SK-N-SH (cell line): ENCODE data around the gene NOTUM. TPM values are rescaled to one million over a fixed set of nuclear protein-coding genes. Genes with fewer than 3 reads are reported as not detected.

Source experiments
- CTCF ChIA-PET: fragments of 300-600, 350-600 bp; formaldehyde crosslinking; extraction: SDS; loops from one replicate; lab custom pipeline; 2021; lab: Yijun Ruan, JAX
- POLR2A ChIA-PET: fragments of 350-600 bp; sonication (Branson Sonifier 250); formaldehyde crosslinking; extraction: SDS; loops from one replicate; lab custom pipeline; 2020; ENCODE audit warnings: antibody characterized with exemption, inconsistent platforms; lab: Yijun Ruan, JAX
- DNase-seq: peaks from one replicate; pipeline ENCODE4 v3.0.0; 2012
- H2AFZ ChIP-seq: fragments of 200-600 bp; sonication (generic); 2 replicates; pipeline ENCODE4 v1.8.1; 2016; ENCODE audit warnings: antibody characterized with exemption, mild to moderate bottlenecking, low read depth
- H3F3A ChIP-seq: fragments of 200-600 bp; sonication (generic); replicated peaks from 2 replicates; pipeline ENCODE3; 2016; ENCODE audit warnings: antibody characterized with exemption, mild to moderate bottlenecking; ENCODE audit not compliant: insufficient read depth
- H3K27ac ChIP-seq, 2 experiments: fragments of 200-500 bp in 1 of 2; fragments of 200-600 bp in 1 of 2; sonication (Bioruptor generic) in 1 of 2; sonication (generic), shearing (Covaris generic) in 1 of 2; 2 replicates each; pipeline versions ENCODE4 v1.5.1 to v1.6.1; 2014 to 2016; ENCODE audit warnings: low read depth in 2 of 2, inconsistent platforms in 1 of 2, low read length in 1 of 2, mild to moderate bottlenecking in 1 of 2, mixed read lengths in 1 of 2
- H3K27me3 ChIP-seq: fragments of 200-600 bp; sonication (generic), shearing (Covaris generic); 2 replicates; pipeline ENCODE4 v1.6.1; 2016; ENCODE audit warnings: mixed run types; ENCODE audit not compliant: insufficient read depth
- H3K36me3 ChIP-seq, 2 experiments: fragments of 200-500 bp in 1 of 2; fragments of 200-600 bp in 1 of 2; sonication (Bioruptor generic) in 1 of 2; sonication (generic) in 1 of 2; replicated peaks in 1 of 2; 2 replicates each; pipeline versions ENCODE3 to v1.5.1; 2014 to 2016; ENCODE audit warnings: low read length in 1 of 2, mild to moderate bottlenecking in 1 of 2; ENCODE audit not compliant: insufficient read depth in 2 of 2, control insufficient read depth in 1 of 2
- H3K4me1 ChIP-seq, 2 experiments: fragments of 200-500 bp in 1 of 2; fragments of 200-600 bp in 1 of 2; sonication (Bioruptor generic) in 1 of 2; sonication (generic), shearing (Covaris generic) in 1 of 2; 2 replicates each; pipeline versions ENCODE4 v1.5.1 to v1.6.1; 2014 to 2016; ENCODE audit warnings: low read depth in 1 of 2, low read length in 1 of 2, mixed run types in 1 of 2; ENCODE audit not compliant: insufficient read depth in 2 of 2, control insufficient read depth in 1 of 2
- H3K4me2 ChIP-seq: fragments of 200-600 bp; sonication (generic), shearing (Covaris generic); 2 replicates; pipeline ENCODE4 v1.6.1; 2017; ENCODE audit warnings: mixed run types
- H3K4me3 ChIP-seq, 2 experiments: fragments of 200-500 bp in 1 of 2; fragments of 200-600 bp in 1 of 2; sonication (Bioruptor generic) in 1 of 2; sonication (generic), shearing (Covaris generic) in 1 of 2; 2 replicates each; pipeline versions ENCODE4 v1.5.1 to v1.8.1; 2014 to 2016; ENCODE audit warnings: low read depth in 2 of 2, inconsistent platforms in 1 of 2, low read length in 1 of 2, mild to moderate bottlenecking in 1 of 2, mixed read lengths in 1 of 2, moderate library complexity in 1 of 2
- H3K79me2 ChIP-seq: fragments of 200-600 bp; sonication (generic); 2 replicates; pipeline ENCODE4 v1.8.1; 2017; ENCODE audit warnings: mild to moderate bottlenecking; ENCODE audit not compliant: insufficient read depth
- H3K9ac ChIP-seq: fragments of 200-600 bp; sonication (generic); 2 replicates; pipeline ENCODE4 v1.6.1; 2017; ENCODE audit warnings: mixed run types
- H3K9me2 ChIP-seq: fragments of 200-600 bp; sonication (generic); 2 replicates; pipeline ENCODE4 v1.6.1; 2017; ENCODE audit warnings: mixed run types
- H3K9me3 ChIP-seq: fragments of 200-600 bp; sonication (generic); 2 replicates; pipeline ENCODE4 v1.6.1; 2017; ENCODE audit warnings: mixed run types, mild to moderate bottlenecking, moderate library complexity
- H4K20me1 ChIP-seq: fragments of 200-600 bp; sonication (generic); 2 replicates; pipeline ENCODE4 v1.6.1; 2017; ENCODE audit warnings: mild to moderate bottlenecking, mixed run types; ENCODE audit not compliant: insufficient read depth
- CTCF ChIP-seq: fragments of 200-600 bp; sonication (generic); IDR thresholded peaks from 2 replicates; pipeline ENCODE4 v1.6.1; 2017; ENCODE audit warnings: antibody characterized with exemption, mild to moderate bottlenecking, moderate library complexity
- GABPA ChIP-seq: IDR thresholded peaks from 2 replicates; pipeline ENCODE4 v1.4.0; 2012; ENCODE audit warnings: low read depth, mild to moderate bottlenecking
- IRF3 ChIP-seq: fragments of 150-350 bp; IDR thresholded peaks from 2 replicates; pipeline ENCODE4 v1.6.1; 2016; ENCODE audit warnings: mild to moderate bottlenecking, low read depth, low read length
- JUND ChIP-seq: IDR thresholded peaks from 2 replicates; pipeline ENCODE4 v1.4.0; 2012
- REST ChIP-seq: IDR thresholded peaks from 2 replicates; pipeline ENCODE4 v1.6.1; 2012; ENCODE audit warnings: mild to moderate bottlenecking, low read depth, low read length, moderate library complexity
- RXRA ChIP-seq: IDR thresholded peaks from 2 replicates; pipeline ENCODE4 v1.4.0; 2012; ENCODE audit warnings: low read depth, mild to moderate bottlenecking, borderline replicate concordance
- TAF1 ChIP-seq: IDR thresholded peaks from 2 replicates; pipeline ENCODE4 v1.6.1; 2012; ENCODE audit warnings: low read depth, mild to moderate bottlenecking, low read length, moderate library complexity, borderline replicate concordance
- WGBS: methylation state at CpG from one replicate; pipeline ENCODE4 v1.1.6; 2017; ENCODE audit warnings: low lambda C conversion rate; 5-methylcytosine and 5-hydroxymethylcytosine counted together
- polyA plus RNA-seq, 3 experiments: library from polyadenylated mRNA; depleted of rRNA; stranded (reverse); fragments of >200 nt; gene quantifications; 2 replicates each; pipeline ENCODE4 v1.2.3, GENCODE V29; 2012

Gene NOTUM
- polyA plus RNA-seq, 1 of the 3 experiments (the other 2 are of a cell fraction): 0.33 TPM

- WGBS: 76% methylated on average over 9 of the region's 15 CpGs
- H3K9me2 ChIP-seq: no peaks in the 10 kb centered on the region
- DNase-seq: no peak
- H3K36me3 ChIP-seq: peaks cover 0 to 9% of the 10 kb centered on the region in 2 experiments
- POLR2A ChIA-PET: interaction anchor here (1.2 to 4.0 kb wide), 2 partner anchors 10 to 11 kb away, joined by 3 to 34 read pairs; partner anchors contain the start of gene MAFG
- CTCF ChIA-PET: interaction anchor here (1.1 to 17.7 kb wide), 5 partner anchors 15 to 91 kb away, joined by 3 to 216 read pairs (median 5); partner anchors contain the start of genes CENPX, LRRC45 and NOTUM
- no peaks in the 10 kb centered on the region for H3K27me3 ChIP-seq
- peaks cover 3% of the 10 kb centered on the region for H3F3A ChIP-seq
- TF ChIP-seq RXRA (no peak), CTCF (no peak), GABPA (no peak)
- no peak overlapping the region for H3K9ac ChIP-seq
- peaks cover 19% of the 10 kb centered on the region for H3K79me2 ChIP-seq
- H2AFZ ChIP-seq: no peak overlapping the region
- H3K4me1 ChIP-seq: peaks cover 6 to 19% of the 10 kb centered on the region in 2 experiments; a peak in 2 of 4 replicates
- no peak overlapping the region for H3K4me3 ChIP-seq
- H3K4me2 ChIP-seq: no peak overlapping the region
- no peak overlapping the region for H3K27ac ChIP-seq
- no peaks in the 10 kb centered on the region for H4K20me1 ChIP-seq
- no peaks in the 10 kb centered on the region for H3K9me3 ChIP-seq
These were observed 21.8 kb downstream of the NOTUM start for GRCh38 chr17:81939218-81939617.

GRCh38 chr17:81935709-81936084, 25.3 kb downstream of the NOTUM start:
- Histone ChIP-seq H3K4me2 (peak overlapping the region; percentile 100), H2AFZ (no peak overlapping the region)

More at GRCh38 chr17:81935709-81936084, 25.3 kb downstream of the NOTUM start:
- ChIA-PET CTCF (interaction anchor here (1.2 to 17.7 kb wide), 6 partner anchors 8 to 101 kb away, joined by 3 to 216 read pairs (median 24); partner anchors contain the start of genes CENPX, LRRC45, MAFG and NOTUM), POLR2A (interaction anchor here (1.2 to 4.0 kb wide), 3 partner anchors 8 to 26 kb away, joined by 3 to 34 read pairs (median 11); partner anchors contain the start of gene MAFG)
- Histone ChIP-seq H3K9ac (peak overlapping the region; percentile 91; the same call in 1 of the 2 replicates), H3K27me3 (no peaks in the 10 kb centered on the region), H3K79me2 (peaks cover 19% of the 10 kb centered on the region), H3K36me3 (peaks cover 0 to 20% of the 10 kb centered on the region in 2 experiments), H3F3A (peaks cover 10% of the 10 kb centered on the region), H3K4me1 (peaks cover 6 to 19% of the 10 kb centered on the region in 2 experiments; a peak in 2 of 4 replicates), H3K27ac (no peak overlapping the region), H4K20me1 (peaks cover 7% of the 10 kb centered on the region; the same call in 1 of the 2 replicates), H3K9me3 (no peaks in the 10 kb centered on the region), H3K4me3 (peak overlapping the region; percentile 24 to 100), H3K9me2 (no peaks in the 10 kb centered on the region)
- TF ChIP-seq REST: no peak
- no peak for TF ChIP-seq IRF3
- no peak for TF ChIP-seq CTCF
- TF ChIP-seq RXRA: no peak
- no peak for TF ChIP-seq JUND
- no peak for TF ChIP-seq TAF1
- no peak for DNase-seq
- WGBS: 90% methylated on average over 6 of the region's 6 CpGs
